ENCODE results near the gene BTG4.

Gene BTG4

DNA sequence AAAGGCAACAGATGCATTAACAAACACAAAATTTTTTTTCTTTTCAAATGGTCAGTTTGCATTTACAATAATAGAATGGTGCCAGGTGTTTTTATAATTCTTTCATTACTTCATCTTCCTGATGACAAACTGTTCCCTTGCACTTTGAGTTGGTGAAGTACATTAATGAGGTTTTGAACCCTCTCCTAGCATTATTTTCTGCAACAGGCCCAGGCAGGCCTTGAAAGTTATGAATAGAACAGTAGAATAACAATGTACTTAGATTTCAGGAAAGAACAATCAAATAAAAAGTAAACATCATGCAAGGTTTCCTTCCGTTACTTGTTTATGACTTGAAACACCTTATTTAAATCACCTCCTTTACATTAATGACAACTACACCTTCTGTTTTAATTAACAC is 9.6 kb downstream of the BTG4 start:
- TF ChIP-seq ZBTB7A (IDR thresholded peaks at IDR 0.05; ENCODE audit: low read depth): no peak

DNA sequence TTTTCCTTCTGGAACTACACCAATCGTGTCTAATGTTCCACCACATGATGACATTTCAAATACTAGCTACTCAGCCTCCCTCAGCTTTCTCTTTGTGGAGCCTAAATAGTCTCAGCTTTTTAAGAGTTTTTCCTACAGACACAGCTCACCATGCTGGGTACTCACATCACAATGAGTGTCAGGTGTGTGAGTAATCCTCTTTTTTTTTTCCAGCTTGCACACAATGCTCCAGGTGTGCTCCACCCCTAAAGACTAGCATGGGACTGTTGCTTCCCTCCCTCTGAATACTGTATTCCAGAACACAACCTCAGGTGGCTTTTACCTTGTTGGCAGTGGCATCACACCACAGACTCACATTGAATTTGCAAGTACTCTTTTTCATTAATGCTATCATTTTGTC is 11.7 kb downstream of the BTG4 start:
- TF ChIP-seq CREB1 (IDR thresholded peaks at IDR 0.05; ENCODE audit: low read depth) (no peak), RAD21 (IDR thresholded peaks at IDR 0.05; ENCODE audit: low read depth) (no peak), EP300 (IDR thresholded peaks at IDR 0.05; ENCODE audit: borderline replicate concordance) (no peak), EGR1 (IDR thresholded peaks at IDR 0.05) (no peak), TEAD4 (IDR thresholded peaks at IDR 0.05) (no peak), NFIC (IDR thresholded peaks at IDR 0.05) (no peak), REST (IDR thresholded peaks at IDR 0.05; ENCODE audit: low read depth) (no peak), MAX (IDR thresholded peaks at IDR 0.05) (no peak)
- TF ChIP-seq, protein P1, sequence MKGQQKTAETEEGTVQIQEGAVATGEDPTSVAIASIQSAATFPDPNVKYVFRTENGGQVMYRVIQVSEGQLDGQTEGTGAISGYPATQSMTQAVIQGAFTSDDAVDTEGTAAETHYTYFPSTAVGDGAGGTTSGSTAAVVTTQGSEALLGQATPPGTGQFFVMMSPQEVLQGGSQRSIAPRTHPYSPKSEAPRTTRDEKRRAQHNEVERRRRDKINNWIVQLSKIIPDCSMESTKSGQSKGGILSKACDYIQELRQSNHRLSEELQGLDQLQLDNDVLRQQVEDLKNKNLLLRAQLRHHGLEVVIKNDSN (IDR thresholded peaks at IDR 0.05): no peak

- TF ChIP-seq FOXM1 (IDR thresholded peaks at IDR 0.05; ENCODE audit: borderline replicate concordance, low read depth) (no peak), ZBTB7A (IDR thresholded peaks at IDR 0.05; ENCODE audit: low read depth) (no peak), NFIC (IDR thresholded peaks at IDR 0.05) (no peak), TCF12 (IDR thresholded peaks at IDR 0.05; ENCODE audit: low read depth) (no peak), TEAD4 (IDR thresholded peaks at IDR 0.05) (no peak), MAX (IDR thresholded peaks at IDR 0.05) (no peak), REST (IDR thresholded peaks at IDR 0.05; ENCODE audit: low read depth) (no peak), EGR1 (IDR thresholded peaks at IDR 0.05) (no peak), YY1 (IDR thresholded peaks at IDR 0.05; ENCODE audit: low read depth) (no peak), EP300 (IDR thresholded peaks at IDR 0.05; ENCODE audit: borderline replicate concordance) (no peak)
- TF ChIP-seq, protein P1 (IDR thresholded peaks at IDR 0.05): no peak
Observed at GRCh38 chr11:111499483-111499882, 12.7 kb downstream of the BTG4 start.

DNA sequence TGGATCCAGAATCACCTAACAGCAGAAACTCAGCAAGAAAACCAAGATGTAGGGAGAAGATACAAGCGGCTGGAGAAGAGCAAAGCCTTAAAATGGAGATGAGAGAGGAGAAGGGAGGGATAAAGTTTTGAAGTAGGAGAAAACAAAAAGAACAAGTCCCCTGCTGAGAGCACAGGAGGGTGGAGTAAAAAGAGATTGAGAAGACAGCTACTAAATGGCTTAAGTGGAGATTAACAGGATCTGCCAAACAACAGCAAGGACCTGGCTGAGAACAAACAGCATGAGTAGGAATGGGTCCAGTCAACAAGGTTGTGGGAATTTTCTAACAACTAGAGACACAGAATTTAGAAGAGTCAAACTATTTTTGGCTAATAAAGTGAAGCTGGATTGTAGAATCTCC is 18.1 kb downstream of the BTG4 start:
- no peak for TF ChIP-seq NFIC (IDR thresholded peaks at IDR 0.05)
- no peak for TF ChIP-seq EGR1 (IDR thresholded peaks at IDR 0.05)
- no peak for TF ChIP-seq YY1 (IDR thresholded peaks at IDR 0.05; ENCODE audit: low read depth)
- TF ChIP-seq TCF12 (IDR thresholded peaks at IDR 0.05; ENCODE audit: low read depth): no peak
- no peak for TF ChIP-seq REST (IDR thresholded peaks at IDR 0.05; ENCODE audit: low read depth)
- no peak for TF ChIP-seq CEBPB (IDR thresholded peaks at IDR 0.05)
- TF ChIP-seq MAX (IDR thresholded peaks at IDR 0.05): no peak
- TF ChIP-seq TAF1 (IDR thresholded peaks at IDR 0.05; ENCODE audit: low read depth): no peak
- TF ChIP-seq FOXM1 (IDR thresholded peaks at IDR 0.05; ENCODE audit: borderline replicate concordance, low read depth): no peak
- no peak for TF ChIP-seq TEAD4 (IDR thresholded peaks at IDR 0.05)
- TF ChIP-seq CREB1 (IDR thresholded peaks at IDR 0.05; ENCODE audit: low read depth): no peak
- no peak for TF ChIP-seq RAD21 (IDR thresholded peaks at IDR 0.05; ENCODE audit: low read depth)
- TF ChIP-seq, protein P1 (IDR thresholded peaks at IDR 0.05): no peak
- TF ChIP-seq EP300 (IDR thresholded peaks at IDR 0.05; ENCODE audit: borderline replicate concordance): no peak
